Stimulated activated naive CD4-positive, alpha-beta T cell (primary cell): ENCODE data around the gene RPTOR.

Source experiments
- DNase-seq, 6 experiments: peaks; one replicate each; lab custom pipeline; 2025; lab: John Stamatoyannopoulos, UW

RPTOR gene

GRCh38 chr17:80910043-80910442, 365.4 kb downstream of the RPTOR start:
- DNase-seq, result no peak

GRCh38 chr17:80912476-80912875, 367.8 kb downstream of the RPTOR start:
- no peak for DNase-seq

- DNase-seq, result no peak
Observed at GRCh38 chr17:80913928-80914821, 369.5 kb downstream of the RPTOR start.

GRCh38 chr17:80916246-80916645, 371.6 kb downstream of the RPTOR start:
- DNase-seq, result no peak

- DNase-seq, result no peak
Observed at GRCh38 chr17:80917716-80918560, 373.3 kb downstream of the RPTOR start.

GRCh38 chr17:80918731-80919130, 374.1 kb downstream of the RPTOR start:
- DNase-seq, result no peak

- no peak for DNase-seq
Observed at GRCh38 chr17:80919331-80920311, 375.0 kb downstream of the RPTOR start.

- no peak for DNase-seq
Observed at GRCh38 chr17:80920441-80920840, 375.8 kb downstream of the RPTOR start.

GRCh38 chr17:80921159-80921558, 376.5 kb downstream of the RPTOR start:
- no peak for DNase-seq

GRCh38 chr17:80921741-80922579, 377.3 kb downstream of the RPTOR start:
- DNase-seq, result no peak

- no peak for DNase-seq
Observed at GRCh38 chr17:80922580-80923160, 378.0 kb downstream of the RPTOR start.

- DNase-seq, result no peak
Observed at GRCh38 chr17:80923211-80924110, 378.8 kb downstream of the RPTOR start.

- DNase-seq, result no peak
Observed at GRCh38 chr17:80924111-80924806, 379.6 kb downstream of the RPTOR start.

- no peak for DNase-seq
Observed at GRCh38 chr17:80924807-80925610, 380.4 kb downstream of the RPTOR start.

- DNase-seq, result no peak
Observed at GRCh38 chr17:80925688-80926335, 381.2 kb downstream of the RPTOR start.

- no peak for DNase-seq
Observed at GRCh38 chr17:80926591-80927250, 382.1 kb downstream of the RPTOR start.

- DNase-seq, result no peak
Observed at GRCh38 chr17:80927791-80928216, 383.2 kb downstream of the RPTOR start.
